HepG2 (cell line): ENCODE data around the gene CAPN13. TPM values are rescaled to one million over a fixed set of nuclear protein-coding genes. Genes with fewer than 3 reads are reported as not detected.

Source experiments
- ATAC-seq: fragments of 200-7000 bp; cut with Tn5 transposase; 3 replicates; pipeline ENCODE4 v1.9.1; 2020; ENCODE audit warnings: mild to moderate bottlenecking, moderate library complexity
- BruUV-seq: library from RNA; stranded (reverse); fragments of 400-500 nt; replicated peaks from 2 replicates; lab custom pipeline; 2021; lab: Mats Ljungman, UMichigan
- CTCF ChIA-PET: fragments of 300-600 bp; formaldehyde crosslinking; extraction: SDS; loops from one replicate; lab custom pipeline; 2021; ENCODE audit warnings: low total read pairs, inconsistent platforms, low intra/inter-chr PET ratio; lab: Yijun Ruan, JAX
- POLR2A ChIA-PET: fragments of 350-600 bp; sonication (Branson Sonifier 250); formaldehyde crosslinking; loops from one replicate; lab custom pipeline; 2020; ENCODE audit warnings: antibody characterized with exemption, inconsistent platforms; lab: Yijun Ruan, JAX
- DNase-seq: peaks from one replicate; pipeline ENCODE4 v3.0.0-alpha.2; 2015; ENCODE audit warnings: low spot score
- FAIRE-seq: peaks from 3 replicates; lab custom pipeline; 2011; peaks lifted over from hg19 to GRCh38; lab: Jason Lieb, UNC
- H2AFZ ChIP-seq: one replicate; pipeline ENCODE4 v1.6.1; 2011; ENCODE audit warnings: low read length, inconsistent platforms
- H3K27ac ChIP-seq: fragments of 300-600 bp; 3 replicates; pipeline ENCODE4 v1.8.0; 2011; ENCODE audit warnings: mixed run types, mild to moderate bottlenecking, mixed read lengths, low read length, inconsistent platforms; ENCODE audit not compliant: insufficient read depth; ENCODE audit errors: extremely low read length
- H3K27me3 ChIP-seq, 2 experiments: fragments of 200-600 bp in 1 of 2; 2 replicates in 1 of 2; 3 replicates in 1 of 2; pipeline versions ENCODE4 v1.6.0 to v1.8.0; 2011; ENCODE audit warnings: low read length in 2 of 2, mild to moderate bottlenecking in 2 of 2, moderate library complexity in 2 of 2, inconsistent platforms in 1 of 2; ENCODE audit not compliant: insufficient read depth in 2 of 2, control insufficient read depth in 1 of 2
- H3K36me3 ChIP-seq, 2 experiments: fragments of 200-600 bp in 1 of 2; replicated peaks in 1 of 2; 2 replicates in 1 of 2; 3 replicates in 1 of 2; pipeline versions ENCODE4 v1.5.1 to v1.8.0; 2011; ENCODE audit warnings: low read length in 2 of 2, inconsistent platforms in 1 of 2; ENCODE audit not compliant: insufficient read depth in 2 of 2, control insufficient read depth in 1 of 2
- H3K4me1 ChIP-seq: 2 replicates; pipeline ENCODE4 v1.5.1; 2012; ENCODE audit warnings: low read length, inconsistent platforms; ENCODE audit not compliant: insufficient read depth
- H3K4me2 ChIP-seq: 2 replicates; pipeline ENCODE4 v1.6.0; 2011; ENCODE audit warnings: low read depth, low read length, inconsistent platforms
- H3K4me3 ChIP-seq, 3 experiments: fragments of 200-600 bp in 1 of 3; sonication (generic), shearing (Covaris generic) in 1 of 3; replicated peaks in 1 of 3; 2 replicates each; pipeline ENCODE4 v1.5.1; 2011 to 2016; ENCODE audit warnings: low read length in 3 of 3, inconsistent platforms in 2 of 3, low read depth in 2 of 3, mild to moderate bottlenecking in 2 of 3, control low read depth in 1 of 3, mixed read lengths in 1 of 3; ENCODE audit not compliant: insufficient read depth in 1 of 3
- H3K79me2 ChIP-seq: one replicate; pipeline ENCODE4 v1.6.1; 2011; ENCODE audit warnings: low read length, inconsistent platforms; ENCODE audit not compliant: insufficient read depth
- H3K9ac ChIP-seq: 2 replicates; pipeline ENCODE4 v1.6.0; 2011; ENCODE audit warnings: mild to moderate bottlenecking, low read depth, low read length, inconsistent platforms; ENCODE audit not compliant: insufficient read depth
- H3K9me3 ChIP-seq: 2 replicates; pipeline ENCODE4 v1.5.1; 2012; ENCODE audit warnings: mild to moderate bottlenecking, low read length
- H4K20me1 ChIP-seq: 2 replicates; pipeline ENCODE4 v1.6.0; 2011; ENCODE audit warnings: inconsistent platforms, mild to moderate bottlenecking, low read length, moderate library complexity; ENCODE audit not compliant: insufficient read depth
- CENPBD1 ChIP-seq: sonication (generic); formaldehyde crosslinking; IDR thresholded peaks from 2 replicates; pipeline ENCODE4 v1.8.0; 2022; ENCODE audit warnings: missing genetic modification reagents, low read depth, mild to moderate bottlenecking, borderline replicate concordance
- CHD4 ChIP-seq: fragments of 200-600 bp; sonication (generic); IDR thresholded peaks from 2 replicates; pipeline ENCODE4 v1.7.0; 2017; ENCODE audit warnings: mild to moderate bottlenecking, low read length, borderline replicate concordance
- KDM3A ChIP-seq: IDR thresholded peaks from 2 replicates; pipeline ENCODE4 v1.6.1; 2018; ENCODE audit warnings: low read depth, missing compliant biosample characterization
- MBNL3 ChIP-seq: fragments of 250-450 bp; sonication (Bioruptor Pico); conservative IDR thresholded peaks from 2 replicates; pipeline ENCODE4 v1.8.0; 2022; ENCODE audit warnings: mild to moderate bottlenecking, inconsistent platforms
- PCBP1 ChIP-seq: fragments of 200-400 bp; formaldehyde crosslinking; IDR thresholded peaks from 2 replicates; pipeline ENCODE4 v1.6.1; 2017; ENCODE audit warnings: mild to moderate bottlenecking, low read depth, low read length, borderline replicate concordance
- RBFOX2 ChIP-seq: fragments of 200-400 bp; formaldehyde crosslinking; IDR thresholded peaks from 2 replicates; pipeline ENCODE4 v1.6.1; 2017; ENCODE audit warnings: low read depth, mild to moderate bottlenecking, low read length
- RNF2 ChIP-seq: fragments of 450-650 bp; conservative IDR thresholded peaks from 2 replicates; pipeline ENCODE4 v1.6.1; 2016; ENCODE audit warnings: low read depth
- SSRP1 ChIP-seq: IDR thresholded peaks from 2 replicates; pipeline ENCODE4 v1.6.1; 2016; ENCODE audit warnings: control low read depth
- ZFYVE20 ChIP-seq: sonication (generic); formaldehyde crosslinking; IDR thresholded peaks from 2 replicates; pipeline ENCODE4 v1.8.0; 2023; ENCODE audit warnings: low read depth, mild to moderate bottlenecking, moderate library complexity, missing genetic modification reagents, borderline replicate concordance
- ZNF567 ChIP-seq: sonication (generic); formaldehyde crosslinking; IDR thresholded peaks from 2 replicates; pipeline ENCODE4 v1.8.1; 2023; ENCODE audit warnings: mild to moderate bottlenecking, missing genetic modification reagents, borderline replicate concordance
- WGBS: methylation state at CpG from one replicate; pipeline ENCODE4 v1.1.6; 2017; ENCODE audit warnings: low lambda C conversion rate; 5-methylcytosine and 5-hydroxymethylcytosine counted together
- in situ Hi-C: cut with HindIII; loops from 2 replicates; pipeline ENCODE4 v1.10.0; 2017; ENCODE audit warnings: low pct_unique_long_range_greater_than_20kb; ENCODE audit not compliant: extremely low pct_ligation_motif_present
- intact Hi-C: fragments of 100-400 bp; cut with micrococcal nuclease; formaldehyde crosslinking; loops from one replicate; pipeline ENCODE4 v1.10.0; 2022; ENCODE audit not compliant: unreplicated experiment
- polyA plus RNA-seq, 8 experiments: library from polyadenylated mRNA; depleted of rRNA in 3 of 8; stranded (reverse) in 7 of 8; unstranded in 1 of 8; fragments of >200 nt; fragmentation: Illumina TruSeq in 4 of 8; extraction: Trizol in 4 of 8; gene quantifications; 2 replicates each; pipeline versions ENCODE4 v1.2.1 to v1.2.3, GENCODE V29; 2011 to 2016; ENCODE audit warnings: low read depth in 4 of 8, missing spikeins in 1 of 8, mixed read lengths in 1 of 8; ENCODE audit not compliant: insufficient read depth in 1 of 8
- total RNA-seq, 5 experiments: library from RNA; depleted of rRNA; stranded (reverse); fragments of >200 nt; fragmentation: Illumina TruSeq; extraction: Trizol; gene quantifications; 2 replicates each; pipeline ENCODE4 v1.2.3, GENCODE V29; 2016; ENCODE audit warnings: low read depth in 1 of 5
- TF ChIP-seq, protein P1 (sequence below): sonication (generic); formaldehyde crosslinking; IDR thresholded peaks from 2 replicates; pipeline ENCODE4 v1.5.1; 2020; ENCODE audit warnings: missing genetic modification reagents, mild to moderate bottlenecking, borderline replicate concordance

Gene CAPN13
- total and polyA plus RNA-seq, 2 of the 13 experiments (the other 11 are each of a cell fraction or from before 2014, with no cell fraction given) = not detected

GRCh38 chr2:30780776-30781330 lies 26.4 kb downstream of the CAPN13 start:
- 6% methylated on average over 5 of the region's 5 CpGs for WGBS
- Histone ChIP-seq H3K79me2 (no peaks in the 10 kb centered on the region), H3K4me1 (no peaks in the 10 kb centered on the region), H3K4me2 (no peak overlapping the region), H3K36me3 (no peaks in the 10 kb centered on the region)
- TF ChIP-seq RNF2 = no peak
- TF ChIP-seq, all 625 proteins: peak for 0
- ATAC-seq (no peak), DNase-seq (no peak), FAIRE-seq (no peak)
- no TSS peak for BruUV-seq
- peaks cover 2 to 22% of the 10 kb centered on the region in 2 experiments; a peak in 2 of 5 replicates for H3K27me3 ChIP-seq
- in situ Hi-C loops = no loop called here
- no peaks in the 10 kb centered on the region for H4K20me1 ChIP-seq
- intact Hi-C loops = no loop called here
- no peak overlapping the region for H3K4me3 ChIP-seq
- no peaks in the 10 kb centered on the region for H3K9me3 ChIP-seq
- no peak overlapping the region for H2AFZ ChIP-seq
- POLR2A ChIA-PET = no interaction called here
- H3K9ac ChIP-seq = no peak overlapping the region
- H3K27ac ChIP-seq = no peak overlapping the region
- CTCF ChIA-PET = no interaction called here

- 52% methylated on average over 9 of the region's 11 CpGs for WGBS
- ATAC-seq (no peak), FAIRE-seq (no peak), DNase-seq (no peak)
- H3K36me3 ChIP-seq = no peaks in the 10 kb centered on the region
- in situ Hi-C loops (no loop called here), intact Hi-C loops (no loop called here)
- H3K4me1 ChIP-seq = no peaks in the 10 kb centered on the region
- ChIA-PET POLR2A (no interaction called here), CTCF (no interaction called here)
- H3K4me3 ChIP-seq = no peak overlapping the region
- no peaks in the 10 kb centered on the region for H3K79me2 ChIP-seq
- no peaks in the 10 kb centered on the region for H3K9me3 ChIP-seq
- H3K4me2 ChIP-seq = no peak overlapping the region
- TF ChIP-seq SSRP1 = no peak
- TF ChIP-seq RBFOX2 = no peak
- no peak for TF ChIP-seq CENPBD1 (CRISPR knock-in tag)
- TF ChIP-seq, protein P1, sequence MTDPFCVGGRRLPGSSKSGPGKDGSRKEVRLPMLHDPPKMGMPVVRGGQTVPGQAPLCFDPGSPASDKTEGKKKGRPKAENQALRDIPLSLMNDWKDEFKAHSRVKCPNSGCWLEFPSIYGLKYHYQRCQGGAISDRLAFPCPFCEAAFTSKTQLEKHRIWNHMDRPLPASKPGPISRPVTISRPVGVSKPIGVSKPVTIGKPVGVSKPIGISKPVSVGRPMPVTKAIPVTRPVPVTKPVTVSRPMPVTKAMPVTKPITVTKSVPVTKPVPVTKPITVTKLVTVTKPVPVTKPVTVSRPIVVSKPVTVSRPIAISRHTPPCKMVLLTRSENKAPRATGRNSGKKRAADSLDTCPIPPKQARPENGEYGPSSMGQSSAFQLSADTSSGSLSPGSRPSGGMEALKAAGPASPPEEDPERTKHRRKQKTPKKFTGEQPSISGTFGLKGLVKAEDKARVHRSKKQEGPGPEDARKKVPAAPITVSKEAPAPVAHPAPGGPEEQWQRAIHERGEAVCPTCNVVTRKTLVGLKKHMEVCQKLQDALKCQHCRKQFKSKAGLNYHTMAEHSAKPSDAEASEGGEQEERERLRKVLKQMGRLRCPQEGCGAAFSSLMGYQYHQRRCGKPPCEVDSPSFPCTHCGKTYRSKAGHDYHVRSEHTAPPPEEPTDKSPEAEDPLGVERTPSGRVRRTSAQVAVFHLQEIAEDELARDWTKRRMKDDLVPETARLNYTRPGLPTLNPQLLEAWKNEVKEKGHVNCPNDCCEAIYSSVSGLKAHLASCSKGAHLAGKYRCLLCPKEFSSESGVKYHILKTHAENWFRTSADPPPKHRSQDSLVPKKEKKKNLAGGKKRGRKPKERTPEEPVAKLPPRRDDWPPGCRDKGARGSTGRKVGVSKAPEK (CRISPR knock-in tag) = no peak
- TF ChIP-seq CHD4 = no peak
- no peak for TF ChIP-seq ZFYVE20 (CRISPR knock-in tag)
- no peak for TF ChIP-seq MBNL3 (CRISPR knock-in tag)
- TF ChIP-seq PCBP1 = no peak
- TF ChIP-seq KDM3A (CRISPR knock-in tag) = no peak
- no peak for TF ChIP-seq ZNF567 (CRISPR knock-in tag)
- no peak overlapping the region for H2AFZ ChIP-seq
- peaks cover 2 to 22% of the 10 kb centered on the region in 2 experiments; a peak in 2 of 5 replicates for H3K27me3 ChIP-seq
- no peak overlapping the region for H3K27ac ChIP-seq
- no peak overlapping the region for H3K9ac ChIP-seq
- no peaks in the 10 kb centered on the region for H4K20me1 ChIP-seq
- no TSS peak for BruUV-seq
These were observed 28.6 kb downstream of the CAPN13 start for GRCh38 chr2:30778611-30779010.
